ENCODE results near the gene CRYBA4.

The CRYBA4 gene

GRCh38 chr22:26621663-26622062 is at the start of gene CRYBA4:
Gene CRYBA4, plus strand, starts transcription at chr22:26621963. Its CDS starts 634 bp downstream, at chr22:26622597.
- Histone ChIP-seq H3K36me3 (ENCODE audit: control insufficient read depth, insufficient read depth, low read length) (no peaks in the 10 kb centered on the region), H3K27ac (ENCODE audit: low read depth, low read length) (no peak within 1 kb of the TSS)

GRCh38 chr22:26573026-26573662 is 48.6 kb upstream of the CRYBA4 start:
- Histone ChIP-seq H3K27ac (ENCODE audit: low read depth, low read length) (no peak overlapping the region), H3K27me3 (ENCODE audit: control insufficient read depth, insufficient read depth, low read length) (no peaks in the 10 kb centered on the region), H3K4me3 (ENCODE audit: low read length) (no peak overlapping the region), H3K9ac (ENCODE audit: low read length) (no peak overlapping the region), H3K36me3 (ENCODE audit: control insufficient read depth, insufficient read depth, low read length) (no peaks in the 10 kb centered on the region), H3K4me1 (ENCODE audit: control insufficient read depth, insufficient read depth, low read length) (no peaks in the 10 kb centered on the region)

More at GRCh38 chr22:26621663-26622062, at the start of gene CRYBA4:
- H3K27me3 ChIP-seq (ENCODE audit: control insufficient read depth, insufficient read depth, low read length) = no peaks in the 10 kb centered on the region
- no peaks in the 10 kb centered on the region for H3K4me1 ChIP-seq (ENCODE audit: control insufficient read depth, insufficient read depth, low read length)
- no peak within 1 kb of the TSS for H3K9ac ChIP-seq (ENCODE audit: low read length)
- H3K4me3 ChIP-seq (ENCODE audit: low read length) = no peak within 1 kb of the TSS

GRCh38 chr22:26574001-26574723 is 47.6 kb upstream of the CRYBA4 start:
- Histone ChIP-seq H3K36me3 (ENCODE audit: control insufficient read depth, insufficient read depth, low read length) (no peaks in the 10 kb centered on the region), H3K4me1 (ENCODE audit: control insufficient read depth, insufficient read depth, low read length) (no peaks in the 10 kb centered on the region), H3K9ac (ENCODE audit: low read length) (no peak overlapping the region), H3K4me3 (ENCODE audit: low read length) (no peak overlapping the region), H3K27me3 (ENCODE audit: control insufficient read depth, insufficient read depth, low read length) (no peaks in the 10 kb centered on the region), H3K27ac (ENCODE audit: low read depth, low read length) (no peak overlapping the region)

GRCh38 chr22:26576026-26576680 is 45.6 kb upstream of the CRYBA4 start:
- no peaks in the 10 kb centered on the region for H3K36me3 ChIP-seq (ENCODE audit: control insufficient read depth, insufficient read depth, low read length)
- no peak overlapping the region for H3K9ac ChIP-seq (ENCODE audit: low read length)
- H3K4me1 ChIP-seq (ENCODE audit: control insufficient read depth, insufficient read depth, low read length) = no peaks in the 10 kb centered on the region
- no peak overlapping the region for H3K27ac ChIP-seq (ENCODE audit: low read depth, low read length)
- no peaks in the 10 kb centered on the region for H3K27me3 ChIP-seq (ENCODE audit: control insufficient read depth, insufficient read depth, low read length)
- H3K4me3 ChIP-seq (ENCODE audit: low read length) = no peak overlapping the region

- H3K27me3 ChIP-seq (ENCODE audit: control insufficient read depth, insufficient read depth, low read length) = no peaks in the 10 kb centered on the region
- no peak overlapping the region for H3K9ac ChIP-seq (ENCODE audit: low read length)
- H3K4me3 ChIP-seq (ENCODE audit: low read length) = no peak overlapping the region
- no peaks in the 10 kb centered on the region for H3K4me1 ChIP-seq (ENCODE audit: control insufficient read depth, insufficient read depth, low read length)
- no peak overlapping the region for H3K27ac ChIP-seq (ENCODE audit: low read depth, low read length)
- H3K36me3 ChIP-seq (ENCODE audit: control insufficient read depth, insufficient read depth, low read length) = no peaks in the 10 kb centered on the region
Observed at GRCh38 chr22:26577081-26577480, 44.7 kb upstream of the CRYBA4 start.

GRCh38 chr22:26579331-26579886 is 42.4 kb upstream of the CRYBA4 start:
- Histone ChIP-seq H3K27me3 (ENCODE audit: control insufficient read depth, insufficient read depth, low read length) (no peaks in the 10 kb centered on the region), H3K4me1 (ENCODE audit: control insufficient read depth, insufficient read depth, low read length) (no peaks in the 10 kb centered on the region), H3K27ac (ENCODE audit: low read depth, low read length) (no peak overlapping the region), H3K36me3 (ENCODE audit: control insufficient read depth, insufficient read depth, low read length) (no peaks in the 10 kb centered on the region), H3K4me3 (ENCODE audit: low read length) (no peak overlapping the region), H3K9ac (ENCODE audit: low read length) (no peak overlapping the region)

GRCh38 chr22:26580240-26580962 is 41.4 kb upstream of the CRYBA4 start:
- no peaks in the 10 kb centered on the region for H3K27me3 ChIP-seq (ENCODE audit: control insufficient read depth, insufficient read depth, low read length)

GRCh38 chr22:26581026-26581425 is 40.7 kb upstream of the CRYBA4 start:
- Histone ChIP-seq H3K27me3 (ENCODE audit: control insufficient read depth, insufficient read depth, low read length) (no peaks in the 10 kb centered on the region), H3K9ac (ENCODE audit: low read length) (no peak overlapping the region), H3K27ac (ENCODE audit: low read depth, low read length) (no peak overlapping the region), H3K4me1 (ENCODE audit: control insufficient read depth, insufficient read depth, low read length) (no peaks in the 10 kb centered on the region), H3K4me3 (ENCODE audit: low read length) (no peak overlapping the region), H3K36me3 (ENCODE audit: control insufficient read depth, insufficient read depth, low read length) (no peaks in the 10 kb centered on the region)

More at GRCh38 chr22:26580240-26580962, 41.4 kb upstream of the CRYBA4 start:
- Histone ChIP-seq H3K27ac (ENCODE audit: low read depth, low read length) (no peak overlapping the region), H3K4me1 (ENCODE audit: control insufficient read depth, insufficient read depth, low read length) (no peaks in the 10 kb centered on the region), H3K4me3 (ENCODE audit: low read length) (no peak overlapping the region), H3K36me3 (ENCODE audit: control insufficient read depth, insufficient read depth, low read length) (no peaks in the 10 kb centered on the region), H3K9ac (ENCODE audit: low read length) (no peak overlapping the region)

- Histone ChIP-seq H3K4me3 (ENCODE audit: low read length) (no peak overlapping the region), H3K27me3 (ENCODE audit: control insufficient read depth, insufficient read depth, low read length) (no peaks in the 10 kb centered on the region), H3K4me1 (ENCODE audit: control insufficient read depth, insufficient read depth, low read length) (no peaks in the 10 kb centered on the region), H3K36me3 (ENCODE audit: control insufficient read depth, insufficient read depth, low read length) (no peaks in the 10 kb centered on the region), H3K9ac (ENCODE audit: low read length) (no peak overlapping the region), H3K27ac (ENCODE audit: low read depth, low read length) (no peak overlapping the region)
Observed at GRCh38 chr22:26581633-26582168, 40.1 kb upstream of the CRYBA4 start.

- Histone ChIP-seq H3K36me3 (ENCODE audit: control insufficient read depth, insufficient read depth, low read length) (no peaks in the 10 kb centered on the region), H3K27me3 (ENCODE audit: control insufficient read depth, insufficient read depth, low read length) (no peaks in the 10 kb centered on the region), H3K27ac (ENCODE audit: low read depth, low read length) (no peak overlapping the region), H3K9ac (ENCODE audit: low read length) (no peak overlapping the region), H3K4me1 (ENCODE audit: control insufficient read depth, insufficient read depth, low read length) (no peaks in the 10 kb centered on the region), H3K4me3 (ENCODE audit: low read length) (no peak overlapping the region)
Observed at GRCh38 chr22:26584010-26584409, 37.8 kb upstream of the CRYBA4 start.

- no peaks in the 10 kb centered on the region for H3K4me1 ChIP-seq (ENCODE audit: control insufficient read depth, insufficient read depth, low read length)
- no peaks in the 10 kb centered on the region for H3K27me3 ChIP-seq (ENCODE audit: control insufficient read depth, insufficient read depth, low read length)
- H3K9ac ChIP-seq (ENCODE audit: low read length) = no peak overlapping the region
- no peaks in the 10 kb centered on the region for H3K36me3 ChIP-seq (ENCODE audit: control insufficient read depth, insufficient read depth, low read length)
- H3K27ac ChIP-seq (ENCODE audit: low read depth, low read length) = no peak overlapping the region
- H3K4me3 ChIP-seq (ENCODE audit: low read length) = no peak overlapping the region
Observed at GRCh38 chr22:26585104-26585790, 36.5 kb upstream of the CRYBA4 start.

All from rectal smooth muscle tissue (tissue), 1 donor.